IMR-90 (cell line): ENCODE measurements around the gene SNX21. TPM values are rescaled to one million over a fixed set of nuclear protein-coding genes. Genes with fewer than 3 reads are reported as not detected.

Source experiments
- ATAC-seq: fragments of 200-7000 bp; cut with Tn5 transposase; 2 replicates; pipeline ENCODE4 v1.9.1; 2020; ENCODE audit warnings: low read depth, mild to moderate bottlenecking, moderate library complexity
- BruUV-seq: library from RNA; stranded (reverse); fragments of 400-500 nt; replicated peaks from 2 replicates; lab custom pipeline; 2021; lab: Mats Ljungman, UMichigan
- CTCF ChIA-PET: fragments of 300-600 bp; formaldehyde crosslinking; extraction: SDS; loops from one replicate; lab custom pipeline; 2021; ENCODE audit warnings: antibody characterized with exemption; lab: Yijun Ruan, JAX
- POLR2A ChIA-PET: fragments of 300-600 bp; sonication (Branson Sonifier 250); formaldehyde crosslinking; loops from one replicate; lab custom pipeline; 2022; ENCODE audit warnings: antibody characterized with exemption; ENCODE audit not compliant: unreplicated experiment; lab: Charles Lee
- DNase-seq: peaks from one replicate; pipeline ENCODE4 v3.0.0; 2013
- H2AFZ ChIP-seq: replicated peaks from 2 replicates; pipeline ENCODE3; 2013; ENCODE audit warnings: low read length, mild to moderate bottlenecking; ENCODE audit not compliant: poor library complexity
- H2AK5ac ChIP-seq: 2 replicates; pipeline ENCODE4 v1.6.1; 2013; ENCODE audit warnings: low read depth, low read length, inconsistent platforms
- H2AK9ac ChIP-seq: replicated peaks from 2 replicates; pipeline ENCODE3; 2013; ENCODE audit warnings: mild to moderate bottlenecking, low read depth, low read length, moderate library complexity; ENCODE audit not compliant: poor library complexity
- H2BK120ac ChIP-seq: 2 replicates; pipeline ENCODE4 v1.6.1; 2013; ENCODE audit warnings: low read depth, low read length, inconsistent platforms
- H2BK15ac ChIP-seq: 3 replicates; pipeline ENCODE4 v1.6.1; 2013; ENCODE audit warnings: low read depth, low read length, inconsistent platforms
- H2BK20ac ChIP-seq: 2 replicates; pipeline ENCODE4 v1.6.1; 2013; ENCODE audit warnings: low read depth, mild to moderate bottlenecking, inconsistent platforms, low read length, moderate library complexity
- H2BK5ac ChIP-seq: 2 replicates; pipeline ENCODE4 v1.6.1; 2013; ENCODE audit warnings: mild to moderate bottlenecking, low read depth, low read length, inconsistent platforms; ENCODE audit not compliant: poor library complexity, severe bottlenecking
- H3K14ac ChIP-seq: replicated peaks from 2 replicates; pipeline ENCODE4 v1.6.1; 2013; ENCODE audit warnings: low read depth, low read length, inconsistent platforms
- H3K18ac ChIP-seq: 2 replicates; pipeline ENCODE4 v1.6.1; 2013; ENCODE audit warnings: low read depth, low read length, control low read depth
- H3K23ac ChIP-seq: 2 replicates; pipeline ENCODE4 v1.6.1; 2013; ENCODE audit warnings: low read depth, low read length, inconsistent platforms
- H3K27ac ChIP-seq: 2 replicates; pipeline ENCODE4 v1.5.1; 2013; ENCODE audit warnings: mild to moderate bottlenecking, control low read depth, low read length; ENCODE audit not compliant: insufficient read depth
- H3K27me3 ChIP-seq: 2 replicates; pipeline ENCODE4 v1.6.1; 2013; ENCODE audit warnings: low read length; ENCODE audit not compliant: control insufficient read depth, insufficient read depth
- H3K36me3 ChIP-seq: 2 replicates; pipeline ENCODE4 v1.6.1; 2013; ENCODE audit warnings: low read length, mixed read lengths; ENCODE audit not compliant: control insufficient read depth, insufficient read depth
- H3K4ac ChIP-seq: 2 replicates; pipeline ENCODE4 v1.6.1; 2013; ENCODE audit warnings: low read depth, low read length, inconsistent platforms
- H3K4me1 ChIP-seq: 2 replicates; pipeline ENCODE4 v1.6.1; 2013; ENCODE audit warnings: low read length, mixed read lengths; ENCODE audit not compliant: control insufficient read depth, insufficient read depth
- H3K4me2 ChIP-seq: 2 replicates; pipeline ENCODE4 v1.6.1; 2013; ENCODE audit warnings: low read depth, mild to moderate bottlenecking, control low read depth, low read length, moderate library complexity
- H3K4me3 ChIP-seq: 2 replicates; pipeline ENCODE4 v1.5.1; 2013; ENCODE audit warnings: low read depth, mild to moderate bottlenecking, control low read depth, low read length, moderate library complexity; ENCODE audit not compliant: insufficient read depth
- H3K56ac ChIP-seq: 2 replicates; pipeline ENCODE4 v1.6.1; 2013; ENCODE audit warnings: low read length, inconsistent platforms; ENCODE audit not compliant: insufficient read depth; ENCODE audit errors: extremely low read depth
- H3K79me1 ChIP-seq, 2 experiments: 2 replicates each; pipeline ENCODE4 v1.6.1; 2013; ENCODE audit warnings: low read length in 2 of 2, inconsistent platforms in 1 of 2, low read depth in 1 of 2
- H3K9ac ChIP-seq: 2 replicates; pipeline ENCODE4 v1.6.1; 2013; ENCODE audit warnings: low read depth, low read length, control low read depth
- H3K9me1 ChIP-seq: 2 replicates; pipeline ENCODE4 v1.6.1; 2013; ENCODE audit warnings: low read length, inconsistent platforms; ENCODE audit not compliant: insufficient read depth
- H3K9me3 ChIP-seq: 2 replicates; pipeline ENCODE4 v1.6.1; 2013; ENCODE audit warnings: low read length; ENCODE audit not compliant: control insufficient read depth, insufficient read depth
- H4K20me1 ChIP-seq: 2 replicates; pipeline ENCODE4 v1.6.1; 2013; ENCODE audit warnings: low read length, inconsistent platforms; ENCODE audit not compliant: insufficient read depth
- H4K5ac ChIP-seq: 2 replicates; pipeline ENCODE4 v1.6.1; 2013; ENCODE audit warnings: mild to moderate bottlenecking, low read depth, low read length, control low read depth
- H4K8ac ChIP-seq, 2 experiments: 2 replicates each; pipeline ENCODE4 v1.6.1; 2013; ENCODE audit warnings: low read depth in 2 of 2, low read length in 2 of 2, control low read depth in 1 of 2, inconsistent platforms in 1 of 2
- H4K91ac ChIP-seq: 2 replicates; pipeline ENCODE4 v1.6.1; 2013; ENCODE audit warnings: low read depth, low read length, inconsistent platforms; ENCODE audit not compliant: insufficient read depth
- CEBPB ChIP-seq: IDR thresholded peaks from 2 replicates; pipeline ENCODE4 v1.6.1; 2012; ENCODE audit warnings: low read depth, low read length, improper control_type of control experiment
- CHD1 ChIP-seq: IDR thresholded peaks from 2 replicates; pipeline ENCODE4 v1.6.1; 2012; ENCODE audit warnings: low read depth, low read length, improper control_type of control experiment
- CTCF ChIP-seq: conservative IDR thresholded peaks from 2 replicates; pipeline ENCODE4 v1.5.1; 2012; ENCODE audit warnings: mild to moderate bottlenecking, low read depth, low read length, improper control_type of control experiment
- ELK1 ChIP-seq: fragments of 150-350 bp; IDR thresholded peaks from 2 replicates; pipeline ENCODE4 v1.6.1; 2016; ENCODE audit warnings: low read depth, mild to moderate bottlenecking, low read length, moderate library complexity, borderline replicate concordance
- FOS ChIP-seq: fragments of 150-350 bp; IDR thresholded peaks from 2 replicates; pipeline ENCODE4 v1.6.1; 2016; ENCODE audit warnings: low read depth, low read length
- MAFK ChIP-seq: IDR thresholded peaks from 2 replicates; pipeline ENCODE4 v1.6.1; 2012; ENCODE audit warnings: low read depth, low read length, improper control_type of control experiment
- MAZ ChIP-seq: IDR thresholded peaks from 2 replicates; pipeline ENCODE4 v1.6.1; 2012; ENCODE audit warnings: low read depth, mild to moderate bottlenecking, low read length, improper control_type of control experiment, moderate library complexity, borderline replicate concordance
- MXI1 ChIP-seq: IDR thresholded peaks from 2 replicates; pipeline ENCODE4 v1.6.1; 2012; ENCODE audit warnings: low read depth, mild to moderate bottlenecking, low read length, moderate library complexity, borderline replicate concordance
- POLR2A ChIP-seq: IDR thresholded peaks from 2 replicates; pipeline ENCODE4 v1.6.1; 2012; ENCODE audit warnings: mild to moderate bottlenecking, low read depth, low read length
- RCOR1 ChIP-seq: IDR thresholded peaks from 2 replicates; pipeline ENCODE4 v1.6.1; 2012; ENCODE audit warnings: mild to moderate bottlenecking, low read length, improper control_type of control experiment; ENCODE audit not compliant: insufficient replicate concordance
- USF2 ChIP-seq: fragments of 150-350 bp; IDR thresholded peaks from 2 replicates; pipeline ENCODE4 v1.6.1; 2017; ENCODE audit warnings: mild to moderate bottlenecking, antibody characterized with exemption, low read length, low read depth
- whole genome bisulfite sequencing, 2 experiments: methylation state at CpG; one replicate each; pipeline versions ENCODE4 v1.1.5 to v1.1.7; 2013; ENCODE audit warnings: missing lambda C conversion rate in 2 of 2; ENCODE audit not compliant: insufficient read length in 1 of 2; ENCODE audit errors: extremely low coverage in 2 of 2; 5-methylcytosine and 5-hydroxymethylcytosine counted together
- dilution Hi-C: fragments of 300-500 bp; cut with HindIII; formaldehyde crosslinking; loops from one replicate; pipeline ENCODE4 v1.14.3; 2018; ENCODE audit warnings: low sequenced_read_pairs; ENCODE audit not compliant: unreplicated experiment
- in situ Hi-C: fragments of 300-500 bp; cut with MboI; formaldehyde crosslinking; loops from 3 replicates; pipeline ENCODE4 v1.14.3; 2019; ENCODE audit warnings: low sequenced_read_pairs, inconsistent platforms, mixed read lengths
- intact Hi-C: fragments of 100-400 bp; cut with micrococcal nuclease; formaldehyde crosslinking; loops from 2 replicates; pipeline ENCODE4 v1.10.0; 2022
- polyA plus RNA-seq, 3 experiments: library from polyadenylated mRNA; depleted of rRNA; stranded (reverse); fragments of >200 nt; gene quantifications; 2 replicates each; pipeline ENCODE4 v1.2.3, GENCODE V29; 2012; ENCODE audit warnings: low replicate concordance in 1 of 3
- total RNA-seq: library from RNA; depleted of rRNA; stranded (reverse); fragments of >200 nt; gene quantifications from 2 replicates; pipeline ENCODE4 v1.2.3, GENCODE V29; 2012

SNX21 gene
- total and polyA plus RNA-seq, 2 of the 4 experiments (the other 2 are of a cell fraction): 11.1 to 17.9 TPM

- H3K18ac ChIP-seq: peak within 1 kb of the TSS; percentile 42
- 1% methylated on average over 41 of the region's 78 CpGs; no CpG with 5 or more reads in 1 of the 2 experiments for WGBS, 2 experiments
- H3K9me3 ChIP-seq: no peaks in the 10 kb centered on the region
- 0 out of 2 replicates have a peak, but pooled peaks cover 8% of the 10 kb centered on the region for H4K20me1 ChIP-seq
- in situ Hi-C loops: no loop called here
- H3K9me1 ChIP-seq: 0 out of 2 replicates have a peak, but pooled peaks cover 2% of the 10 kb centered on the region
- peak within 1 kb of the TSS; percentile 15; the same call in 2 of the 3 replicates for H2BK15ac ChIP-seq
- no peak within 1 kb of the TSS; the same call in 1 of the 2 replicates for H2BK20ac ChIP-seq
- peak within 1 kb of the TSS; percentile 40 for H2BK5ac ChIP-seq
- H4K91ac ChIP-seq: peak within 1 kb of the TSS; percentile 70
- H3K4me2 ChIP-seq: peak within 1 kb of the TSS; percentile 83
- H3K9ac ChIP-seq: peak within 1 kb of the TSS; percentile 65
- H3K27me3 ChIP-seq: no peaks in the 10 kb centered on the region
- H3K56ac ChIP-seq: peak within 1 kb of the TSS; percentile 42; the same call in 1 of the 2 replicates
- peak within 1 kb of the TSS; percentile 99 for H2AFZ ChIP-seq
- ChIA-PET CTCF (interaction anchor here (0.6 to 1.7 kb wide), 6 partner anchors 14 to 912 kb away, joined by 3 to 6 read pairs (median 4); no protein-coding TSS in a partner anchor), POLR2A (interaction anchor here (0.6 to 1.2 kb wide), 2 partner anchors 8 to 33 kb away, joined by 5 to 8 read pairs; no protein-coding TSS in a partner anchor)
- peak within 1 kb of the TSS; percentile 75 for H3K14ac ChIP-seq
- H4K8ac ChIP-seq: peak within 1 kb of the TSS; percentile 61 to 90
- peaks cover 32% of the 10 kb centered on the region for H3K36me3 ChIP-seq
- H3K79me1 ChIP-seq: peaks cover 14 to 62% of the 10 kb centered on the region in 2 experiments
- peak within 1 kb of the TSS; percentile 45; the same call in 1 of the 2 replicates for H3K23ac ChIP-seq
- peak within 1 kb of the TSS; percentile 74 for H3K4me3 ChIP-seq
- DNase-seq (peak; percentile 92), ATAC-seq (peak; percentile 73)
- TSS peak; percentile 86 for BruUV-seq
- intact Hi-C loops: loop anchor here (2.0 to 5.0 kb wide), 3 partner anchors 44 to 81 kb away; partner anchors contain the start of genes PCIF1 and ZNF335
- H3K4ac ChIP-seq: peak within 1 kb of the TSS; percentile 92
- H2AK5ac ChIP-seq: peak within 1 kb of the TSS; percentile 52; the same call in 1 of the 2 replicates
- H2BK120ac ChIP-seq: peak within 1 kb of the TSS; percentile 54
- H3K27ac ChIP-seq: peak within 1 kb of the TSS; percentile 63
- H2AK9ac ChIP-seq: peak within 1 kb of the TSS; percentile 88
- H3K4me1 ChIP-seq: peaks cover 3% of the 10 kb centered on the region; the same call in 1 of the 2 replicates
- H4K5ac ChIP-seq: peak within 1 kb of the TSS; percentile 29
- dilution Hi-C loops: no loop called here
- TF ChIP-seq MAFK (no peak), FOS (peak; percentile 97), CEBPB (no peak), ELK1 (no peak), USF2 (peak; percentile 100), MAZ (peak; percentile 74; the same call in 1 of the 2 replicates), POLR2A (no peak; the same call in none of the 2 replicates), CTCF (no peak), MXI1 (peak; percentile 72; the same call in 1 of the 2 replicates), CHD1 (no peak), RCOR1 (no peak)
These were observed 57.7 kb downstream of the SNX21 start, which contains the start of the genes CTSA and NEURL2 for GRCh38 chr20:45890985-45891983. TSS of gene CTSA (plus strand) at chr20:45891335. CDS start at chr20:45891569, 234 bp downstream. TSS of gene NEURL2 (minus strand) at chr20:45891208. CDS start at chr20:45890991, 217 bp downstream.
